HG02642 (cell line): ENCODE data around the gene TRAPPC8.
A peak's percentile ranks its signal among the peaks of the same experiment; 100 is the strongest.
"Not testable (repeated sequence)": the region's sequence is repeated elsewhere in the genome, so short reads cannot be mapped to it uniquely, and the experiment has no call there.

ENCODE experiments used
- ATAC-seq: cut with Tn5 transposase; IDR thresholded peaks from one replicate; pipeline ENCODE4 v1.9.1; 2021; ENCODE audit warnings: mild to moderate bottlenecking; ENCODE audit not compliant: unreplicated experiment, poor library complexity

The TRAPPC8 gene

DNA sequence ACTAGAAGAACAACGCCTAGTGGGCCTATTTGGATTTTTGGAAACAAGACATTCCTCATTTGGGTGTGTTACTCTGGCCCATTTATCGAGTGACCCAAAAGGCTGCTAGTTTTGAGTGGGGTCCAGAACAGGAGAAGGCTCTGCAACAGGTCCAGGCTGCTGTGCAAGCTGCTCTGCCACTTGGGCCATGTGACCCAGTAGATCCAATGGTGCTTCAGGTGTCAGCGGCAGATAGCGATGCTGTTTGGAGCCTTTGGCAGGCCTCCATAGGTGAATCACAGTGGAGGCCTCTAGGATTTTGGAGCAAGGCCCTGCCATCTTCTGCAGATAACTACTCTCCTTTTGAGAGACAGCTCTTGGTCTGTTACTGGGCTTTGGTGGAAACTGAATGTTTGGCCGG, 143.7 kb downstream of the TRAPPC8 start:
- ATAC-seq = not testable (repeated sequence)

DNA sequence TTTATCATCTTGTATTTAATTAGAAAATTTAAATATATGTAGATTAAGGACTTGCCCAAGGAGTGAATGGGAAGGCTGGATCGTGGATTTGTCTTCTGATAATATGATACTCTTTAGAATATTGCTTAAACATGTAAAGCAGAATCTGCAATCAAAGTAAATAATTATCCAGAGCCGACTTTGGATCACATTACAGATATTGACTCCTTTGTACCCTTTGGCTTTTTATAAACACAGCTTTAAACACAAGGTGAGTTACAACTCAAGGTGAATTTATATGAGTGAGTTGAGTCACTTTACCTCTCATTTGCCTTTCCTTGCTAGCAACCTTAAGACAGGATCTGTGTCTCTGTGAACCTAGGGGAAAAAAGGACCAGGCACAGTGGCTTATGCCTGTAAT, 144.5 kb downstream of the TRAPPC8 start:
- ATAC-seq = no peak

DNA sequence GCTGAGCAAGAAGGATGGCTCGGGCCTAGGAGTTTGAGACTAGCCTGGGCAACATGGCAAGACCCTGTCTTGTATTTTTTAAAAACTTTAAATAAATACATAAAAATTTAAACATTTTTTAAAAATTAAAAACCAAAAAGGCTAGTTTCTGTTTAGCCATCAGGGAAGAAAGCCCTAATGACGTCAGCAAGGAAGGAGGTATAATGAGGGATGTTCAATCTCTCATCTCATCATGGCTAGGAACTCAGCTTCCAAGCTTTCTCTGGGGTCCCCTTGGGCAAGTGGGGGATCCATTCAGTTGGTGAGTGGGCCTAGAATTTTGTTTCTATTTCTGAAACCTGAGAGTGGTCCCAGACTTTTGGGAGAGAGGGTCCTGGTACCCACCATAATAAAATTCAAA, 147.2 kb downstream of the TRAPPC8 start:
- ATAC-seq = no peak

DNA sequence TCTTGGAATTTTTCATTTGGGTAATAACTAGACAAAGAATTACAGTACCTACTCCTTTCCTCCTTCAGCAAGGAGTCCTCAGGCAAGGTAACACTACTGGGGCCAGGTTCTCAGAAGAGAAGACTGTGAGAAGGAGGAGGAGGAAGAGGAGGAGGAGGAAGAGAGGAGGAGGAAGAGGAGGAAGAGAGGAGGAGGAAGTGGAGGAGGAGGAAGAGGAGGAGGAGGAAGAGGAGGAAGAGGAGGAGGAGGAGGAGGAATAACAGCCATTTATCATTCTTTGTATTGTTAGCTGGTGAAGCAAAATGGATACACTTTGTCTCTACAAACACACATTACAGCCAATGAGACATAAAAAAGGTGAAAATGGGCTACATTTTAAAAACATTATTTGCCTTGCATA, 149.4 kb downstream of the TRAPPC8 start:
- ATAC-seq = no peak

DNA sequence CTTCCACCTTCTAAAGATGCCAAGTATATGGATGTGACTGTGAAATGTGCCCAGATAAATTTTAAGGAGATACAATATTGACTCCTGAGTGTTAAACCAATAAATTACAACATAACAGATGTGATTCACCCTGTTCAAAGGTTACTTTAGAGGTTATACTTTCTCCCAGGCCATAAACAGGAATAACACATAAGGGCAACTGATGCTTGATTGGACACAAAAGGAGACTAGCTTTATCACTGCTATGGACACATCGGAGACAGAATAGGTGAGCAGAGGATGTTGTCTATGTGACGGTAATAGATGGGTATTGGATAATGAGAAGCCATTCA, 150.4 kb downstream of the TRAPPC8 start:
- ATAC-seq = peak; percentile 2

DNA sequence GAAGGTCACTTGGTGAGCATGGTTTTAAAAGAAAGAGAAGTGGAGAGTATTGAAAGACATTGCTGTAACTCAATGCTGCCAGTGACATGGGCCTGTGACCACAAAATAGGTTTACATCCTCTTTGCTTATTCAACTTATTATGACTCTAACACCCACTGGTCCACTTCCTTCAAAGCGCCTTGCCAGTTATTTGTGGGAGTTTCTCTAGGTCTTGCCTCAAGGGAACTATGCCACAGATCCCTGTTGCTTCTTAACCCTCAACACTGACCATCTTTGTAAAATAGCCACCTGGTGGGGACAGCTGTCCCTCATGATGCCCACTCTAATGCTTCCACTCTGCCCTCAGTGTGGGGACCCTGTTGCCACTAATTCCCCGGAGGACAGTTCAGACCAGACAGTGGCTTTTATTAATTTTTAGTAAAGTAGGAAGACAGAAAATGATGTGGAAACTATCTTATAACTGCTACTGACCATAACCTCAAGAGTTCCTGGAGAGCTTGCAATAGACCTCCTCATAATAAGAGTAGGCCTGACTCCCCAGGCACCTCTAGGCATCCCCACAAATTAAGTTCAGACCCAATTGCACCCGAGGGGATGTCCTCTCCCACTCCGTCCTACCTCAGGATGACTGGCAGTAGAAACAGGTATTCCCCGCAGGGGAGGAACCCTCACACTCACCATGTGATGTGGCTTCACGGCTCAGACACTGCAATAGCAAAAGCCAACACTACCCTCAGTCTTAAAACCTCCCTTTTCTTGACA, 150.9 kb downstream of the TRAPPC8 start:
- peak; percentile 88 for ATAC-seq

DNA sequence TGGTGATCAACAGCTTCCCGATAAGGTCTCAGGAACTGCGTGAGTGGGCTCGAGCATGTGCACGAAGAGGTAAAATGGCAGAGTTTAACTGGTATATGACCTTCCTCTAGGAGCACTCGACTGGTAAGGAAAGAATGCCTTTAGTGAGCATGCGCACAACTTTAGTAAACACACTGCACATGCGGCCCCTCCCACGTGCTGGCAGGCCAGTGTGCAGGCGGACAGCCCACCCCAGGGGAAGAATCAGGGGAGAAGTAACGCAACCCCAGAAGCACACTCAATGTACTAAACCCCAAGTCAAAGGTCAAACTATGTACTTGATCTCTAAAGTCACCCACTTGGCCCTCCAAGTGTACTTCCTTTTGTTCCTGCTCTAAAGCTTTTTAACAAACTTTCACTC, 153.5 kb downstream of the TRAPPC8 start:
- no peak for ATAC-seq

DNA sequence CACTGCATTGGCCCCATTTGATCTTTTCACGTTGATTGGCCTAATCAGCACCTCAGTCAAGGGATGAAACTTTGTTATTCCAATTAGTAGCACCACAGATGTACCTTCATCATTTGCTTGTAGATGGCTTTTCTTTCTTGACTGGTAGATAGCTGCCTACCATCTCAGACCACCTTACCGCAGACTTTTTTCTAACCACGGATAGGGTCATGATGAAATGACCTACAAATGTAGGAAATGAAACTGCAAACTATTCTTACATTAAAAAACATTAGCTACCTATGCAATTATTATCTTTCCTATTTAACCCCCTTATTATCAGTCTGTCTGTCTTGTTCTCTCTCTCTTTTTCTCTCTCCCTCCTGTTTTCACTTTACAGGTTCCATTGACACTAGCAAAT, 159.9 kb downstream of the TRAPPC8 start:
- no peak for ATAC-seq
